PC-3 (cell line): ENCODE results near the gene CLMP. TPM values are rescaled to one million over a fixed set of nuclear protein-coding genes. Genes with fewer than 3 reads are reported as not detected.

Experiments
- ATAC-seq: fragments of 200-7000 bp; cut with Tn5 transposase; 2 replicates; pipeline ENCODE4 v1.9.1; 2020; ENCODE audit warnings: mild to moderate bottlenecking, moderate library complexity
- BruUV-seq: library from RNA; stranded (reverse); fragments of 400-500 nt; replicated peaks from 2 replicates; lab custom pipeline; 2021; lab: Mats Ljungman, UMichigan
- CTCF ChIA-PET: fragments of 300-600 bp; sonication (Branson Sonifier 250); formaldehyde crosslinking; loops from one replicate; lab custom pipeline; 2022; ENCODE audit warnings: antibody characterized with exemption; lab: Charles Lee
- POLR2A ChIA-PET: fragments of 300-600 bp; sonication (Branson Sonifier 250); formaldehyde crosslinking; loops from one replicate; lab custom pipeline; 2022; ENCODE audit warnings: antibody characterized with exemption; ENCODE audit not compliant: unreplicated experiment; lab: Charles Lee
- DNase-seq: peaks from one replicate; pipeline ENCODE4 v3.0.0-alpha.2; 2015
- H2AFZ ChIP-seq: fragments of 300-600 bp; sonication (generic); 2 replicates; pipeline ENCODE4 v1.6.0; 2016; ENCODE audit warnings: antibody characterized with exemption, low read length
- H3F3A ChIP-seq: fragments of 300-600 bp; sonication (generic); one replicate; pipeline ENCODE4 v1.6.0; 2017; ENCODE audit warnings: antibody characterized with exemption, low read length, control low read depth, mild to moderate bottlenecking; ENCODE audit not compliant: unreplicated experiment
- H3K27ac ChIP-seq: fragments of 300-600 bp; sonication (generic); 2 replicates; pipeline ENCODE4 v1.5.1; 2016; ENCODE audit warnings: mild to moderate bottlenecking, low read length
- H3K27me3 ChIP-seq: fragments of 300-600 bp; sonication (generic); 2 replicates; pipeline ENCODE4 v1.6.1; 2016; ENCODE audit warnings: low read length, mixed read lengths
- H3K36me3 ChIP-seq: fragments of 300-600 bp; sonication (generic); 2 replicates; pipeline ENCODE4 v1.6.1; 2016; ENCODE audit warnings: low read depth, mixed run types, low read length, mixed read lengths
- H3K4me1 ChIP-seq: fragments of 300-600 bp; sonication (generic); 2 replicates; pipeline ENCODE4 v1.5.1; 2016; ENCODE audit warnings: low read length; ENCODE audit not compliant: insufficient read depth
- H3K4me2 ChIP-seq: fragments of 300-600 bp; sonication (generic); 2 replicates; pipeline ENCODE4 v1.6.0; 2016; ENCODE audit warnings: low read length
- H3K4me3 ChIP-seq: fragments of 300-600 bp; sonication (generic); 2 replicates; pipeline ENCODE4 v1.5.1; 2016; ENCODE audit warnings: mild to moderate bottlenecking, low read length, mixed read lengths
- H3K79me2 ChIP-seq: fragments of 300-600 bp; sonication (generic); 2 replicates; pipeline ENCODE4 v1.6.1; 2017; ENCODE audit warnings: low read length, mixed read lengths
- H3K9ac ChIP-seq: fragments of 300-600 bp; sonication (generic); 2 replicates; pipeline ENCODE4 v1.6.0; 2016; ENCODE audit warnings: mild to moderate bottlenecking, low read length
- H3K9me2 ChIP-seq: fragments of 300-600 bp; sonication (generic); replicated peaks from 2 replicates; pipeline ENCODE4 v1.6.1; 2016; ENCODE audit warnings: mixed run types, low read length, mixed read lengths
- H3K9me3 ChIP-seq: fragments of 300-600 bp; sonication (generic); 2 replicates; pipeline ENCODE4 v1.6.1; 2016; ENCODE audit warnings: low read length, mixed read lengths
- H4K20me1 ChIP-seq: fragments of 300-600 bp; sonication (generic); 2 replicates; pipeline ENCODE4 v1.6.1; 2016; ENCODE audit warnings: low read length, mixed read lengths
- CTCF ChIP-seq: fragments of 300-600 bp; sonication (generic); conservative IDR thresholded peaks from 2 replicates; pipeline ENCODE4 v1.5.1; 2017; ENCODE audit warnings: antibody characterized with exemption, low read depth, mild to moderate bottlenecking, low read length
- EZH2 ChIP-seq: fragments of 300-600 bp; sonication (generic); IDR thresholded peaks from one replicate; pipeline ENCODE4 v1.6.1; 2017; ENCODE audit warnings: antibody characterized with exemption, mild to moderate bottlenecking, low read length; ENCODE audit not compliant: unreplicated experiment
- EZH2phosphoT487 ChIP-seq: fragments of 300-600 bp; sonication (generic); IDR thresholded peaks from 2 replicates; pipeline ENCODE4 v1.6.1; 2018; ENCODE audit warnings: mild to moderate bottlenecking, antibody characterized with exemption, low read length, borderline replicate concordance
- intact Hi-C: fragments of 100-400 bp; cut with micrococcal nuclease; formaldehyde crosslinking; loops from 2 replicates; pipeline ENCODE4 v1.9.0; 2023
- total RNA-seq: library from RNA; depleted of rRNA; stranded (reverse); fragments of >200 nt; gene quantifications from 2 replicates; pipeline ENCODE4 v1.2.3, GENCODE V29; 2014

The CLMP gene
- total RNA-seq, 1 experiment from 2014 or later: 30.4 TPM

- DNase-seq: no peak
- intact Hi-C loops: no loop called here
- H4K20me1 ChIP-seq: no peaks in the 10 kb centered on the region
- H3K79me2 ChIP-seq: no peaks in the 10 kb centered on the region
- H3K36me3 ChIP-seq: no peaks in the 10 kb centered on the region
- H3F3A ChIP-seq: no peaks in the 10 kb centered on the region
- H3K4me2 ChIP-seq: no peak overlapping the region
- ChIA-PET POLR2A (no interaction called here), CTCF (no interaction called here)
- no peak overlapping the region for H3K9ac ChIP-seq
- H3K9me2 ChIP-seq: no peaks in the 10 kb centered on the region
- no peaks in the 10 kb centered on the region for H3K27me3 ChIP-seq
- H3K4me3 ChIP-seq: no peak overlapping the region
- no peaks in the 10 kb centered on the region for H3K4me1 ChIP-seq
- H3K27ac ChIP-seq: no peak overlapping the region
- no peaks in the 10 kb centered on the region for H3K9me3 ChIP-seq
- ATAC-seq: no peak
- TF ChIP-seq EZH2 (no peak), EZH2phosphoT487 (no peak), CTCF (no peak)
- no peak overlapping the region for H2AFZ ChIP-seq
- BruUV-seq: no TSS peak
Measured at GRCh38 chr11:123203471-123203870, 8.4 kb upstream of the CLMP start.

GRCh38 chr11:123202155-123203151 lies 7.4 kb upstream of the CLMP start:
- intact Hi-C loops: no loop called here
- Histone ChIP-seq H3K9me3 (no peaks in the 10 kb centered on the region), H3K27ac (no peak overlapping the region), H3K9me2 (no peaks in the 10 kb centered on the region), H4K20me1 (no peaks in the 10 kb centered on the region), H3K4me3 (no peak overlapping the region), H3K36me3 (no peaks in the 10 kb centered on the region), H3K79me2 (no peaks in the 10 kb centered on the region), H3K27me3 (no peaks in the 10 kb centered on the region), H3K4me2 (no peak overlapping the region), H3K4me1 (peaks cover 9% of the 10 kb centered on the region), H2AFZ (no peak overlapping the region), H3F3A (no peaks in the 10 kb centered on the region), H3K9ac (no peak overlapping the region)
- no peak for TF ChIP-seq EZH2
- no peak for TF ChIP-seq CTCF
- TF ChIP-seq EZH2phosphoT487: no peak
- no peak for ATAC-seq
- ChIA-PET POLR2A (no interaction called here), CTCF (no interaction called here)
- no TSS peak for BruUV-seq
- no peak for DNase-seq

GRCh38 chr11:123200264-123200663 lies 5.2 kb upstream of the CLMP start:
- peaks cover 5% of the 10 kb centered on the region; the same call in 1 of the 2 replicates for H3K79me2 ChIP-seq
- no peaks in the 10 kb centered on the region for H4K20me1 ChIP-seq
- DNase-seq (no peak), ATAC-seq (no peak)
- H3K9me3 ChIP-seq: no peaks in the 10 kb centered on the region
- H3K27ac ChIP-seq: no peak overlapping the region
- TF ChIP-seq EZH2 (no peak), CTCF (no peak), EZH2phosphoT487 (no peak)
- no peak overlapping the region for H3K4me3 ChIP-seq
- intact Hi-C loops: no loop called here
- H3K27me3 ChIP-seq: no peaks in the 10 kb centered on the region
- H3K9ac ChIP-seq: no peak overlapping the region
- no peak overlapping the region for H3K4me2 ChIP-seq
- no peaks in the 10 kb centered on the region for H3K36me3 ChIP-seq
- CTCF ChIA-PET: no interaction called here
- POLR2A ChIA-PET: no interaction called here
- H3F3A ChIP-seq: no peaks in the 10 kb centered on the region
- H3K9me2 ChIP-seq: no peaks in the 10 kb centered on the region
- BruUV-seq: no TSS peak
- peaks cover 25% of the 10 kb centered on the region for H3K4me1 ChIP-seq
- no peak overlapping the region for H2AFZ ChIP-seq
